K562 (cell line): ENCODE results near the gene COX7B. TPM values are rescaled to one million over a fixed set of nuclear protein-coding genes. Genes with fewer than 3 reads are reported as not detected.

Experiments used
- ATAC-seq: fragments of 200-7000 bp; cut with Tn5 transposase; 3 replicates; pipeline ENCODE4 v1.9.1; 2020; ENCODE audit warnings: moderate library complexity
- BruUV-seq: library from RNA; stranded (reverse); fragments of 400-500 nt; replicated peaks from 2 replicates; lab custom pipeline; 2021; lab: Mats Ljungman, UMichigan
- CTCF ChIA-PET: fragments of 300-600 bp; formaldehyde crosslinking; extraction: SDS; loops from one replicate; lab custom pipeline; 2021; ENCODE audit warnings: low intra/inter-chr PET ratio; lab: Yijun Ruan, JAX
- POLR2A ChIA-PET: fragments of 300-600, 350-650 bp; sonication (Branson Sonifier 250); formaldehyde crosslinking; extraction: SDS; loops from one replicate; lab custom pipeline; 2021; ENCODE audit warnings: antibody characterized with exemption, inconsistent platforms; lab: Yijun Ruan, JAX
- DNase-seq, 4 experiments: peaks; one replicate each; pipeline versions ENCODE4 v3.0.0 to v3.0.0-alpha.2; 2011 to 2018; ENCODE audit warnings: low spot score in 3 of 4, mixed read lengths in 3 of 4; ENCODE audit errors: extremely low read depth in 1 of 4
- FAIRE-seq: peaks from 2 replicates; lab custom pipeline; 2011; peaks lifted over from hg19 to GRCh38; lab: Jason Lieb, UNC
- H2AFZ ChIP-seq: 2 replicates; pipeline ENCODE4 v1.6.0; 2011; ENCODE audit warnings: low read depth, low read length, control low read depth, inconsistent platforms
- H3K27ac ChIP-seq: fragments of 200-600 bp; 3 replicates; pipeline ENCODE4 v1.8.0; 2011; ENCODE audit warnings: low read depth, mild to moderate bottlenecking, control low read depth, inconsistent platforms, low read length, moderate library complexity, mixed read lengths; ENCODE audit errors: extremely low read depth
- H3K27me3 ChIP-seq, 2 experiments: fragments of 300-600 bp in 1 of 2; 2 replicates in 1 of 2; 3 replicates in 1 of 2; pipeline versions ENCODE4 v1.6.0 to v1.8.0; 2011; ENCODE audit warnings: inconsistent platforms in 2 of 2, low read length in 2 of 2, mild to moderate bottlenecking in 1 of 2, mixed read lengths in 1 of 2, moderate library complexity in 1 of 2; ENCODE audit not compliant: control insufficient read depth in 2 of 2, insufficient read depth in 2 of 2
- H3K36me3 ChIP-seq: fragments of 300-600 bp; 3 replicates; pipeline ENCODE4 v1.8.0; 2011; ENCODE audit warnings: mild to moderate bottlenecking, low read length, inconsistent platforms; ENCODE audit not compliant: control insufficient read depth, insufficient read depth
- H3K4me1 ChIP-seq, 2 experiments: fragments of 200-600 bp in 1 of 2; replicated peaks in 1 of 2; 2 replicates in 1 of 2; 3 replicates in 1 of 2; pipeline versions ENCODE4 v1.5.1 to v1.8.0; 2011; ENCODE audit warnings: inconsistent platforms in 2 of 2, low read length in 2 of 2, mild to moderate bottlenecking in 1 of 2, mixed read lengths in 1 of 2, moderate library complexity in 1 of 2; ENCODE audit not compliant: control insufficient read depth in 2 of 2, insufficient read depth in 2 of 2
- H3K4me2 ChIP-seq: 2 replicates; pipeline ENCODE4 v1.6.1; 2011; ENCODE audit warnings: low read length, control low read depth, inconsistent platforms, mixed read lengths; ENCODE audit not compliant: insufficient read depth
- H3K4me3 ChIP-seq: fragments of 200-600 bp; sonication (generic), shearing (Covaris generic); 2 replicates; pipeline ENCODE4 v1.5.1; 2016; ENCODE audit warnings: control low read depth, inconsistent platforms
- H3K79me2 ChIP-seq: fragments of 200-600 bp; 3 replicates; pipeline ENCODE4 v1.8.0; 2011; ENCODE audit warnings: low read length, inconsistent platforms; ENCODE audit not compliant: control insufficient read depth, insufficient read depth
- H3K9ac ChIP-seq, 2 experiments: 2 replicates each; pipeline versions ENCODE4 v1.6.0 to v1.6.1; 2011; ENCODE audit warnings: low read depth in 2 of 2, low read length in 2 of 2, control low read depth in 1 of 2, inconsistent platforms in 1 of 2, mild to moderate bottlenecking in 1 of 2, mixed read lengths in 1 of 2; ENCODE audit not compliant: insufficient read depth in 1 of 2
- H3K9me1 ChIP-seq: one replicate; pipeline ENCODE4 v1.6.0; 2011; ENCODE audit warnings: inconsistent platforms, mild to moderate bottlenecking, low read length, moderate library complexity; ENCODE audit not compliant: control insufficient read depth, insufficient read depth
- H3K9me3 ChIP-seq: replicated peaks from 2 replicates; pipeline ENCODE4 v1.5.1; 2011; ENCODE audit warnings: low read depth, low read length, inconsistent platforms; ENCODE audit not compliant: control insufficient read depth, insufficient read depth
- H4K20me1 ChIP-seq: replicated peaks from 2 replicates; pipeline ENCODE4 v1.6.1; 2011; ENCODE audit warnings: low read length, inconsistent platforms, mixed read lengths; ENCODE audit not compliant: control insufficient read depth, insufficient read depth
- ARID1B ChIP-seq: fragments of 450-650 bp; IDR thresholded peaks from 2 replicates; pipeline ENCODE4 v1.6.1; 2016; ENCODE audit warnings: antibody characterized with exemption, mild to moderate bottlenecking, inconsistent platforms
- ERF ChIP-seq: fragments of 450-650 bp; formaldehyde crosslinking; IDR thresholded peaks from 2 replicates; pipeline ENCODE4 v1.4.0; 2020; ENCODE audit warnings: mild to moderate bottlenecking, mixed read lengths
- MAZ ChIP-seq, 2 experiments: fragments of 450-650 bp in 1 of 2; sonication (generic) in 1 of 2; formaldehyde crosslinking; IDR thresholded peaks in 1 of 2; conservative IDR thresholded peaks in 1 of 2; 2 replicates each; pipeline versions ENCODE4 v1.4.0 to v1.5.0; 2020; ENCODE audit warnings: mild to moderate bottlenecking in 1 of 2, missing genetic modification reagents in 1 of 2
- MITF ChIP-seq: IDR thresholded peaks from 2 replicates; pipeline ENCODE4 v1.6.1; 2014; ENCODE audit warnings: antibody characterized with exemption
- MTA1 ChIP-seq: fragments of 450-650 bp; IDR thresholded peaks from 2 replicates; pipeline ENCODE4 v1.6.1; 2017; ENCODE audit warnings: borderline replicate concordance
- MYBL2 ChIP-seq, 2 experiments: fragments of 450-650 bp in 1 of 2; sonication (generic) in 1 of 2; formaldehyde crosslinking in 1 of 2; IDR thresholded peaks; 2 replicates each; pipeline versions ENCODE4 v1.6.1 to v1.8.1; 2017 to 2022; ENCODE audit warnings: borderline replicate concordance in 1 of 2, inconsistent platforms in 1 of 2, low read depth in 1 of 2, mild to moderate bottlenecking in 1 of 2, missing genetic modification reagents in 1 of 2, moderate library complexity in 1 of 2
- NCOA1 ChIP-seq: fragments of 450-650 bp; IDR thresholded peaks from 2 replicates; pipeline ENCODE4 v1.6.1; 2016; ENCODE audit warnings: low read depth
- NRF1 ChIP-seq, 2 experiments: fragments of 450-650 bp; IDR thresholded peaks in 1 of 2; conservative IDR thresholded peaks in 1 of 2; 2 replicates each; pipeline ENCODE4 v1.6.1; 2014; ENCODE audit warnings: mild to moderate bottlenecking in 2 of 2
- PURB ChIP-seq: sonication (generic); formaldehyde crosslinking; IDR thresholded peaks from 2 replicates; pipeline ENCODE4 v1.9.0; 2021; ENCODE audit warnings: low read depth, mild to moderate bottlenecking, missing genetic modification reagents
- RBM22 ChIP-seq: fragments of 200-400 bp; formaldehyde crosslinking; IDR thresholded peaks from 2 replicates; pipeline ENCODE4 v1.6.1; 2018; ENCODE audit warnings: low read length, low read depth; ENCODE audit not compliant: poor library complexity, severe bottlenecking
- STAT5A ChIP-seq: IDR thresholded peaks from 2 replicates; pipeline ENCODE4 v1.6.1; 2012; ENCODE audit warnings: low read length, inconsistent platforms, borderline replicate concordance
- TAF9B ChIP-seq: fragments of 450-650 bp; IDR thresholded peaks from 2 replicates; pipeline ENCODE4 v1.6.1; 2018; ENCODE audit warnings: mild to moderate bottlenecking; ENCODE audit not compliant: partially characterized antibody
- ZEB2 ChIP-seq: fragments of 450-650 bp; IDR thresholded peaks from 2 replicates; pipeline ENCODE4 v1.6.1; 2016
- ZKSCAN8 ChIP-seq: fragments of 200-800 bp; sonication (Bioruptor generic); IDR thresholded peaks from 2 replicates; pipeline ENCODE4 v1.6.1; 2016; ENCODE audit warnings: missing genetic modification characterization, missing compliant biosample characterization
- ZNF436 ChIP-seq: fragments of 250-450, 450-650 bp; sonication (Bioruptor Pico); formaldehyde crosslinking; IDR thresholded peaks from 2 replicates; pipeline ENCODE4 v1.7.0; 2020; ENCODE audit warnings: mild to moderate bottlenecking
- WGBS: fragments of 100-300 bp; shearing (Covaris generic); methylation state at CpG from one replicate; pipeline ENCODE4 v1.1.6; 2016; ENCODE audit warnings: low coverage, mixed read lengths; ENCODE audit not compliant: insufficient coverage; ENCODE audit errors: missing lambda C conversion rate; 5-methylcytosine and 5-hydroxymethylcytosine counted together
- in situ Hi-C: fragments of 300-500 bp; cut with MboI; formaldehyde crosslinking; loops from 4 replicates; pipeline ENCODE4 v1.15.0; 2018; ENCODE audit warnings: inconsistent platforms, mixed read lengths
- intact Hi-C: fragments of 100-400 bp; cut with micrococcal nuclease; formaldehyde crosslinking; loops from 2 replicates; pipeline ENCODE4 v1.14.2; 2022
- polyA plus RNA-seq, 8 experiments: library from polyadenylated mRNA; depleted of rRNA in 4 of 8; stranded (reverse) in 5 of 8; unstranded in 3 of 8; fragments of >200 nt; fragmentation: Nextera tagmentation in 2 of 8; fragmentation: Illumina TruSeq in 1 of 8; extraction: Ambion mirVana in 2 of 8; extraction: Trizol in 1 of 8; gene quantifications; 2 replicates each; pipeline versions ENCODE4 v1.2.1 to v1.2.3, GENCODE V29; 2011 to 2014; ENCODE audit warnings: inconsistent platforms in 1 of 8, missing spikeins in 1 of 8
- total RNA-seq, 7 experiments: library from RNA; depleted of rRNA in 6 of 7; stranded (reverse); fragments of >200 nt in 6 of 7; fragmentation: Illumina TruSeq in 2 of 7; extraction: Trizol in 2 of 7; gene quantifications; 2 replicates each; pipeline versions ENCODE4 v1.2.1 to v1.2.3, GENCODE V29; 2011 to 2021; ENCODE audit warnings: low replicate concordance in 1 of 7
- TF ChIP-seq, protein P1 (sequence below): fragments of 450-650 bp; IDR thresholded peaks from 2 replicates; pipeline ENCODE4 v1.7.0; 2016; ENCODE audit warnings: borderline replicate concordance
- TF ChIP-seq, protein P2 (sequence below): fragments of 250-450 bp; sonication (Bioruptor Pico); IDR thresholded peaks from 2 replicates; pipeline ENCODE4 v1.4.0; 2020; ENCODE audit warnings: borderline replicate concordance

COX7B gene
- total and polyA plus RNA-seq, 9 of the 15 experiments (the other 6 are each of a cell fraction or from before 2014, with no cell fraction given) = 549 to 2,891 (median 1,307) TPM

- no peaks in the 10 kb centered on the region for H3K27me3 ChIP-seq
- no peaks in the 10 kb centered on the region for H3K9me1 ChIP-seq
- in situ Hi-C loops = no loop called here
- 33% methylated on average over 2 of the region's 2 CpGs for WGBS
- H3K36me3 ChIP-seq = peaks cover 3% of the 10 kb centered on the region; the same call in 1 of the 3 replicates
- BruUV-seq = no TSS peak
- no peak overlapping the region for H3K4me2 ChIP-seq
- intact Hi-C loops = loop anchor here (5.0 kb wide), 1 partner anchor 33 kb away; no protein-coding TSS in a partner anchor
- TF ChIP-seq NCOA1 (no peak), MTA1 (no peak), RBM22 (no peak), MITF (no peak), NRF1 (conservative IDR thresholded peaks at IDR 0.05 in 1 of 2, IDR thresholded peaks at IDR 0.05 in 1 of 2) (no peak), ZEB2 (no peak), PURB (no peak), MAZ (CRISPR knock-in tag; conservative IDR thresholded peaks at IDR 0.05 in 1 of 2, IDR thresholded peaks at IDR 0.05 in 1 of 2) (no peak), ARID1B (no peak), ZNF436 (CRISPR knock-in tag) (no peak), ERF (CRISPR knock-in tag) (no peak), MYBL2 (IDR thresholded peaks at IDR 0.05; ENCODE audit: low read depth) (no peak), MYBL2 (CRISPR knock-in tag; IDR thresholded peaks at IDR 0.05; ENCODE audit: borderline replicate concordance) (no peak), TAF9B (no peak), ZKSCAN8 (no peak), STAT5A (no peak)
- TF ChIP-seq, protein P1, sequence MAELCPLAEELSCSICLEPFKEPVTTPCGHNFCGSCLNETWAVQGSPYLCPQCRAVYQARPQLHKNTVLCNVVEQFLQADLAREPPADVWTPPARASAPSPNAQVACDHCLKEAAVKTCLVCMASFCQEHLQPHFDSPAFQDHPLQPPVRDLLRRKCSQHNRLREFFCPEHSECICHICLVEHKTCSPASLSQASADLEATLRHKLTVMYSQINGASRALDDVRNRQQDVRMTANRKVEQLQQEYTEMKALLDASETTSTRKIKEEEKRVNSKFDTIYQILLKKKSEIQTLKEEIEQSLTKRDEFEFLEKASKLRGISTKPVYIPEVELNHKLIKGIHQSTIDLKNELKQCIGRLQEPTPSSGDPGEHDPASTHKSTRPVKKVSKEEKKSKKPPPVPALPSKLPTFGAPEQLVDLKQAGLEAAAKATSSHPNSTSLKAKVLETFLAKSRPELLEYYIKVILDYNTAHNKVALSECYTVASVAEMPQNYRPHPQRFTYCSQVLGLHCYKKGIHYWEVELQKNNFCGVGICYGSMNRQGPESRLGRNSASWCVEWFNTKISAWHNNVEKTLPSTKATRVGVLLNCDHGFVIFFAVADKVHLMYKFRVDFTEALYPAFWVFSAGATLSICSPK = no peak
- TF ChIP-seq, protein P2, sequence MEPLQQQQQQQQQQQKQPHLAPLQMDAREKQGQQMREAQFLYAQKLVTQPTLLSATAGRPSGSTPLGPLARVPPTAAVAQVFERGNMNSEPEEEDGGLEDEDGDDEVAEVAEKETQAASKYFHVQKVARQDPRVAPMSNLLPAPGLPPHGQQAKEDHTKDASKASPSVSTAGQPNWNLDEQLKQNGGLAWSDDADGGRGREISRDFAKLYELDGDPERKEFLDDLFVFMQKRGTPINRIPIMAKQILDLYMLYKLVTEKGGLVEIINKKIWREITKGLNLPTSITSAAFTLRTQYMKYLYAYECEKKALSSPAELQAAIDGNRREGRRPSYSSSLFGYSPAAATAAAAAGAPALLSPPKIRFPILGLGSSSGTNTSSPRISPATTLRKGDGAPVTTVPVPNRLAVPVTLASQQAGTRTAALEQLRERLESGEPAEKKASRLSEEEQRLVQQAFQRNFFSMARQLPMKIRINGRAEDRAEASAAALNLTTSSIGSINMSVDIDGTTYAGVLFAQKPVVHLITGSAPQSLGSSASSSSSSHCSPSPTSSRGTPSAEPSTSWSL (CRISPR knock-in tag) = no peak
- TF ChIP-seq, all 486 proteins: peak for 0
- no peak overlapping the region for H3K4me3 ChIP-seq
- H3K9ac ChIP-seq = no peak overlapping the region
- POLR2A ChIA-PET = interaction anchor here (1.0 kb wide), 1 partner anchor 9 kb away, joined by 3 read pairs; no protein-coding TSS in a partner anchor
- no peaks in the 10 kb centered on the region for H3K9me3 ChIP-seq
- H3K79me2 ChIP-seq = peaks cover 83% of the 10 kb centered on the region
- H3K27ac ChIP-seq = no peak overlapping the region
- CTCF ChIA-PET = no interaction called here
- no peaks in the 10 kb centered on the region; a peak in 1 of 5 replicates for H3K4me1 ChIP-seq
- FAIRE-seq (no peak), DNase-seq (no peak), ATAC-seq (no peak)
- H4K20me1 ChIP-seq = no peaks in the 10 kb centered on the region
- no peak overlapping the region for H2AFZ ChIP-seq
Measured at GRCh38 chrX:77949840-77950239, 50.6 kb downstream of the COX7B start.
